K562 (cell line): ENCODE results near the gene BAZ2A. TPM values are rescaled to one million over a fixed set of nuclear protein-coding genes. Genes with fewer than 3 reads are reported as not detected.

Experiments used
- ATF1 ChIP-seq, 2 experiments: fragments of 450-650 bp in 1 of 2; IDR thresholded peaks; 2 replicates each; pipeline ENCODE4 v1.6.1; 2016; ENCODE audit warnings: missing compliant biosample characterization in 1 of 2, missing genetic modification characterization in 1 of 2
- ATF3 ChIP-seq, 2 experiments: fragments of 450-650 bp in 1 of 2; sonication (generic) in 1 of 2; formaldehyde crosslinking in 1 of 2; IDR thresholded peaks in 1 of 2; conservative IDR thresholded peaks in 1 of 2; 2 replicates each; pipeline versions ENCODE4 v1.6.1 to v1.8.1; 2016 to 2023; ENCODE audit warnings: mild to moderate bottlenecking in 2 of 2, moderate library complexity in 2 of 2, inconsistent platforms in 1 of 2, missing genetic modification reagents in 1 of 2
- CBFB ChIP-seq: sonication (generic); formaldehyde crosslinking; IDR thresholded peaks from 2 replicates; pipeline ENCODE4 v1.4.0; 2020; ENCODE audit warnings: mild to moderate bottlenecking, missing genetic modification reagents
- CCNT2 ChIP-seq: IDR thresholded peaks from 2 replicates; pipeline ENCODE4 v1.6.1; 2011; ENCODE audit warnings: borderline replicate concordance, low read depth, mild to moderate bottlenecking, moderate library complexity, mixed read lengths, low read length; ENCODE audit not compliant: insufficient read length; ENCODE audit errors: extremely low read depth
- CREB1 ChIP-seq, 2 experiments: sonication (generic) in 1 of 2; formaldehyde crosslinking in 1 of 2; IDR thresholded peaks; 2 replicates each; pipeline versions ENCODE4 v1.6.1 to v1.8.0; 2012 to 2022; ENCODE audit warnings: inconsistent platforms in 1 of 2, mild to moderate bottlenecking in 1 of 2, missing genetic modification reagents in 1 of 2, moderate library complexity in 1 of 2
- CREM ChIP-seq: IDR thresholded peaks from 2 replicates; pipeline ENCODE4 v1.6.1; 2014; ENCODE audit warnings: antibody characterized with exemption, low read depth
- FOXK1 ChIP-seq: sonication (generic); formaldehyde crosslinking; IDR thresholded peaks from 2 replicates; pipeline ENCODE4 v1.8.0; 2022; ENCODE audit warnings: missing genetic modification reagents, mild to moderate bottlenecking, borderline replicate concordance
- HES1 ChIP-seq: fragments of 450-650 bp; IDR thresholded peaks from 2 replicates; pipeline ENCODE4 v1.6.1; 2016; ENCODE audit warnings: low read depth, mild to moderate bottlenecking, moderate library complexity
- NRF1 ChIP-seq, 2 experiments: fragments of 450-650 bp; IDR thresholded peaks in 1 of 2; conservative IDR thresholded peaks in 1 of 2; 2 replicates each; pipeline ENCODE4 v1.6.1; 2014; ENCODE audit warnings: mild to moderate bottlenecking in 2 of 2
- PPARD ChIP-seq: fragments of 250-450 bp; sonication (Bioruptor Pico); IDR thresholded peaks from 2 replicates; pipeline ENCODE4 v1.8.0; 2022; ENCODE audit warnings: inconsistent platforms, mild to moderate bottlenecking, moderate library complexity
- PTTG1 ChIP-seq: fragments of 450-650 bp; IDR thresholded peaks from 2 replicates; pipeline ENCODE4 v1.6.1; 2016; ENCODE audit warnings: low read depth, mild to moderate bottlenecking, missing genetic modification characterization, missing compliant biosample characterization
- SIX5 ChIP-seq, 2 experiments: IDR thresholded peaks; 2 replicates each; pipeline ENCODE4 v1.6.1; 2011; ENCODE audit warnings: low read length in 2 of 2, borderline replicate concordance in 1 of 2, low read depth in 1 of 2, mild to moderate bottlenecking in 1 of 2, moderate library complexity in 1 of 2; ENCODE audit not compliant: insufficient read depth in 1 of 2
- STAG1 ChIP-seq: sonication (generic); formaldehyde crosslinking; IDR thresholded peaks from 2 replicates; pipeline ENCODE4 v1.5.0; 2020; ENCODE audit warnings: missing genetic modification reagents, borderline replicate concordance
- TBL1XR1 ChIP-seq, 2 experiments: IDR thresholded peaks; 2 replicates each; pipeline ENCODE4 v1.6.1; 2012; ENCODE audit warnings: improper control_type of control experiment in 2 of 2, low read length in 2 of 2, mild to moderate bottlenecking in 1 of 2
- YY1 ChIP-seq, 3 experiments: IDR thresholded peaks; 2 replicates each; pipeline ENCODE4 v1.6.1; 2011; ENCODE audit warnings: low read length in 2 of 3, mild to moderate bottlenecking in 2 of 3, moderate library complexity in 2 of 3, borderline replicate concordance in 1 of 3, control low read depth in 1 of 3, low read depth in 1 of 3; ENCODE audit not compliant: insufficient read depth in 3 of 3, insufficient replicate concordance in 2 of 3, control insufficient read depth in 1 of 3, insufficient read length in 1 of 3; ENCODE audit errors: extremely low read depth in 1 of 3
- ZBTB11 ChIP-seq, 3 experiments: fragments of 200-800 bp in 1 of 3; fragments of 250-450 bp in 1 of 3; fragments of 450-650 bp in 1 of 3; sonication (Bioruptor Pico) in 1 of 3; sonication (Bioruptor generic) in 1 of 3; formaldehyde crosslinking in 1 of 3; IDR thresholded peaks; 2 replicates each; pipeline versions ENCODE4 v1.6.1 to v1.8.0; 2016 to 2022; ENCODE audit warnings: mild to moderate bottlenecking in 2 of 3, missing genetic modification characterization in 2 of 3, missing compliant biosample characterization in 1 of 3, moderate library complexity in 1 of 3
- ZEB2 ChIP-seq: fragments of 450-650 bp; IDR thresholded peaks from 2 replicates; pipeline ENCODE4 v1.6.1; 2016
- ZFP30 ChIP-seq: fragments of 250-450 bp; sonication (Bioruptor Pico); IDR thresholded peaks from 2 replicates; pipeline ENCODE4 v1.8.0; 2022; ENCODE audit warnings: moderate library complexity, mild to moderate bottlenecking, inconsistent platforms, borderline replicate concordance
- ZNF239 ChIP-seq: fragments of 250-450 bp; sonication (Bioruptor Pico); IDR thresholded peaks from 2 replicates; pipeline ENCODE4 v1.4.0; 2020; ENCODE audit warnings: mild to moderate bottlenecking
- ZNF431 ChIP-seq: sonication (generic); formaldehyde crosslinking; IDR thresholded peaks from 2 replicates; pipeline ENCODE4 v1.8.0; 2022; ENCODE audit warnings: mild to moderate bottlenecking, missing genetic modification reagents
- ZNF445 ChIP-seq: fragments of 250-450 bp; sonication (Bioruptor Pico); IDR thresholded peaks from 2 replicates; pipeline ENCODE4 v1.4.0; 2020; ENCODE audit warnings: low read depth, mild to moderate bottlenecking, moderate library complexity
- ZNF766 ChIP-seq: fragments of 200-800 bp; sonication (Bioruptor generic); conservative IDR thresholded peaks from 2 replicates; pipeline ENCODE4 v1.6.1; 2016; ENCODE audit warnings: missing genetic modification characterization, missing compliant biosample characterization
- polyA plus RNA-seq, 8 experiments: library from polyadenylated mRNA; depleted of rRNA in 4 of 8; stranded (reverse) in 5 of 8; unstranded in 3 of 8; fragments of >200 nt; fragmentation: Nextera tagmentation in 2 of 8; fragmentation: Illumina TruSeq in 1 of 8; extraction: Ambion mirVana in 2 of 8; extraction: Trizol in 1 of 8; gene quantifications; 2 replicates each; pipeline versions ENCODE4 v1.2.1 to v1.2.3, GENCODE V29; 2011 to 2014; ENCODE audit warnings: inconsistent platforms in 1 of 8, missing spikeins in 1 of 8
- total RNA-seq, 7 experiments: library from RNA; depleted of rRNA in 6 of 7; stranded (reverse); fragments of >200 nt in 6 of 7; fragmentation: Illumina TruSeq in 2 of 7; extraction: Trizol in 2 of 7; gene quantifications; 2 replicates each; pipeline versions ENCODE4 v1.2.1 to v1.2.3, GENCODE V29; 2011 to 2021; ENCODE audit warnings: low replicate concordance in 1 of 7

Gene BAZ2A
- total and polyA plus RNA-seq, 9 of the 15 experiments (the other 6 are each of a cell fraction or from before 2014, with no cell fraction given), result 4.5 to 86.4 (median 26.2) TPM

DNA sequence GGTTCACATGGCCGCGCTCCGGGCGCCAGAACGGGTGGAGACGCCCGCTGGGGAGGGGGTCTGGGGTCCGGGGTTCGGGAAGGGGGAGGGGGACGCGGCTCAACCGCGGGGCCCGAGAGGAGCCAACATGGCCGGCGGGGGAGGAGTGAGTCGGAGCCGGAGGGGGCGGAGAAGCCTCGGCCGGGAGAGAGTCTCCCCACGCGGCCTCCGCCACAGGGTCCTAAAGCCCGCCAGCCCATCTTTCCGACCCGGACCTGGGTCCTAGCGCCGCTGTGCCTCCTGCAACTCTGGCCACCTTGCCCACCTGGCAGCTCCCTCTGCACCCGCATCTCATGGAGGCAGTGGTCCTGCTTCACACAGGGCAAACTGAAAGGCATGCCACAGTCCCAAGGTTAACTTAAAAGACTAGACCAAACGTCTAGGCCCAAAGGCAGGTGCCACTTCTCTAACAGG lies at the start of gene BAZ2A (continued):
- TF ChIP-seq HES1, result no peak
- no peak for TF ChIP-seq ZNF239 (CRISPR knock-in tag)
- peak; percentile 58 for TF ChIP-seq CREB1 (IDR thresholded peaks at IDR 0.05)
- TF ChIP-seq CREB1 (CRISPR knock-in tag; IDR thresholded peaks at IDR 0.05), result peak; percentile 81; the same call in 1 of the 2 replicates
- TF ChIP-seq CCNT2, result peak; percentile 77
- no peak for TF ChIP-seq STAG1
- no peak for TF ChIP-seq ATF3 (IDR thresholded peaks at IDR 0.05)
- TF ChIP-seq ATF3 (CRISPR knock-in tag; conservative IDR thresholded peaks at IDR 0.05), result no peak
- no peak for TF ChIP-seq ZFP30 (CRISPR knock-in tag)
- TF ChIP-seq YY1 (IDR thresholded peaks at IDR 0.05; ENCODE audit: borderline replicate concordance in 1 of 3, control insufficient read depth in 1 of 3, extremely low read depth in 1 of 3, insufficient read depth in 3 of 3, insufficient read length in 1 of 3, insufficient replicate concordance in 2 of 3, low read depth in 1 of 3, low read length in 2 of 3), result peak; percentile 69 to 94 (median 90)
- no peak for TF ChIP-seq PPARD (CRISPR knock-in tag)
- no peak for TF ChIP-seq FOXK1 (CRISPR knock-in tag)
- TF ChIP-seq PTTG1 (tag), result no peak
- TF ChIP-seq ZNF445 (CRISPR knock-in tag), result no peak
- peak; percentile 87 for TF ChIP-seq CREM
- TF ChIP-seq CBFB (CRISPR knock-in tag), result peak; percentile 60; the same call in 1 of the 2 replicates
- no peak for TF ChIP-seq ATF1 (CRISPR knock-in tag; IDR thresholded peaks at IDR 0.05)
- peak; percentile 63 for TF ChIP-seq ATF1 (tag; IDR thresholded peaks at IDR 0.05)
- no peak for TF ChIP-seq NRF1 (conservative IDR thresholded peaks at IDR 0.05 in 1 of 2, IDR thresholded peaks at IDR 0.05 in 1 of 2)
- no peak for TF ChIP-seq SIX5 (IDR thresholded peaks at IDR 0.05; ENCODE audit: borderline replicate concordance in 1 of 2, insufficient read depth in 1 of 2, low read depth in 1 of 2, low read length in 2 of 2)
- TF ChIP-seq ZBTB11 (CRISPR knock-in tag; IDR thresholded peaks at IDR 0.05), result no peak
- TF ChIP-seq ZNF766 (CRISPR knock-in tag), result no peak
- no peak for TF ChIP-seq ZEB2
- TF ChIP-seq ZNF431 (CRISPR knock-in tag), result peak; percentile 53; the same call in 1 of the 2 replicates
- 0 out of 4 replicates have a peak, but pooled peaks of 1 of the 2 experiments have one; percentile 21 for TF ChIP-seq TBL1XR1 (IDR thresholded peaks at IDR 0.05; ENCODE audit: low read length in 2 of 2)
